GM23338 (cell line): ENCODE measurements around the gene CHI3L1. TPM values are rescaled to one million over a fixed set of nuclear protein-coding genes. Genes with fewer than 3 reads are reported as not detected.

Source experiments
- ATAC-seq: fragments of 200-7000 bp; cut with Tn5 transposase; 3 replicates; pipeline ENCODE4 v1.9.1; 2020
- DNase-seq: peaks from one replicate; pipeline ENCODE4 v3.0.0-alpha.2; 2015; ENCODE audit warnings: low spot score
- H2AFZ ChIP-seq: fragments of 200-600 bp; sonication (generic); 2 replicates; pipeline ENCODE4 v1.8.0; 2016; ENCODE audit warnings: antibody characterized with exemption, mild to moderate bottlenecking, moderate library complexity
- H3F3A ChIP-seq: fragments of 200-600 bp; sonication (generic); replicated peaks from 2 replicates; pipeline ENCODE4 v1.8.0; 2017; ENCODE audit warnings: antibody characterized with exemption, mixed run types, low read depth
- H3K27ac ChIP-seq: fragments of 200-600 bp; sonication (generic); 2 replicates; pipeline ENCODE4 v1.6.1; 2016; ENCODE audit warnings: low read depth
- H3K27me3 ChIP-seq: fragments of 200-600 bp; sonication (generic); 2 replicates; pipeline ENCODE4 v1.8.0; 2016; ENCODE audit warnings: mild to moderate bottlenecking, mixed run types, moderate library complexity; ENCODE audit not compliant: insufficient read depth
- H3K36me3 ChIP-seq: fragments of 200-600 bp; sonication (generic); 2 replicates; pipeline ENCODE4 v1.8.0; 2016; ENCODE audit warnings: mild to moderate bottlenecking; ENCODE audit not compliant: insufficient read depth
- H3K4me1 ChIP-seq: fragments of 200-600 bp; sonication (generic); 2 replicates; pipeline ENCODE4 v1.8.0; 2016; ENCODE audit warnings: mild to moderate bottlenecking, moderate library complexity; ENCODE audit not compliant: insufficient read depth
- H3K4me2 ChIP-seq: fragments of 200-600 bp; sonication (generic); 2 replicates; pipeline ENCODE4 v1.7.1; 2017; ENCODE audit warnings: mixed run types
- H3K4me3 ChIP-seq: fragments of 200-600 bp; sonication (generic); 2 replicates; pipeline ENCODE4 v1.6.1; 2016; ENCODE audit warnings: mixed run types
- H3K79me2 ChIP-seq: fragments of 200-600 bp; sonication (generic); replicated peaks from 2 replicates; pipeline ENCODE4 v1.8.0; 2017; ENCODE audit warnings: mild to moderate bottlenecking; ENCODE audit not compliant: insufficient read depth
- H3K9me2 ChIP-seq: fragments of 200-600 bp; sonication (generic); 2 replicates; pipeline ENCODE4 v1.8.0; 2017; ENCODE audit not compliant: insufficient read depth
- H4K20me1 ChIP-seq: fragments of 200-600 bp; sonication (generic); replicated peaks from 2 replicates; pipeline ENCODE4 v1.8.0; 2017; ENCODE audit warnings: mild to moderate bottlenecking; ENCODE audit not compliant: insufficient read depth
- H3K27ac Mint-ChIP-seq: 2 replicates; pipeline ENCODE4 v1.8.0; 2020; ENCODE audit warnings: inconsistent platforms, mild to moderate bottlenecking, moderate library complexity, mixed read lengths
- H3K27me3 Mint-ChIP-seq: 3 replicates; pipeline ENCODE4 v1.8.0; 2022; ENCODE audit warnings: low read depth, mild to moderate bottlenecking, moderate library complexity, mixed read lengths, inconsistent platforms; ENCODE audit not compliant: insufficient read depth, poor library complexity
- H3K36me3 Mint-ChIP-seq: 3 replicates; pipeline ENCODE4 v1.8.0; 2021; ENCODE audit warnings: low read depth, mild to moderate bottlenecking, inconsistent platforms, moderate library complexity, mixed read lengths
- H3K4me1 Mint-ChIP-seq: 3 replicates; pipeline ENCODE4 v1.8.0; 2020; ENCODE audit warnings: mild to moderate bottlenecking, inconsistent platforms, mixed read lengths
- H3K4me3 Mint-ChIP-seq: 3 replicates; pipeline ENCODE4 v1.8.0; 2021; ENCODE audit warnings: moderate library complexity, mild to moderate bottlenecking, inconsistent platforms, mixed read lengths
- H3K9me3 Mint-ChIP-seq: 3 replicates; pipeline ENCODE4 v1.8.0; 2020; ENCODE audit warnings: moderate library complexity, mild to moderate bottlenecking, inconsistent platforms, mixed read lengths
- ETS1 ChIP-seq: IDR thresholded peaks from 2 replicates; pipeline ENCODE4 v1.6.1; 2016; ENCODE audit warnings: antibody characterized with exemption
- EZH2phosphoT487 ChIP-seq: fragments of 200-600 bp; sonication (generic); IDR thresholded peaks from one replicate; pipeline ENCODE4 v1.8.1; 2018; ENCODE audit warnings: antibody characterized with exemption; ENCODE audit not compliant: unreplicated experiment
- JUNB ChIP-seq: IDR thresholded peaks from one replicate; pipeline ENCODE4 v1.6.1; 2016; ENCODE audit warnings: antibody characterized with exemption; ENCODE audit not compliant: unreplicated experiment
- STAT1 ChIP-seq: IDR thresholded peaks from one replicate; pipeline ENCODE4 v1.6.1; 2016; ENCODE audit warnings: antibody characterized with exemption; ENCODE audit not compliant: unreplicated experiment
- ZNF114 ChIP-seq: fragments of 250-450 bp; sonication (Bioruptor Pico); IDR thresholded peaks from 2 replicates; pipeline ENCODE4 v1.5.0; 2020; ENCODE audit warnings: mild to moderate bottlenecking, moderate library complexity
- ZNF331 ChIP-seq: fragments of 250-450 bp; sonication (Bioruptor Pico); IDR thresholded peaks from 2 replicates; pipeline ENCODE4 v1.5.0; 2020; ENCODE audit warnings: low read depth, mild to moderate bottlenecking, moderate library complexity
- polyA plus RNA-seq: library from polyadenylated mRNA; unstranded; fragments of >200 nt; fragmentation: Nextera tagmentation; extraction: Ambion mirVana; gene quantifications from 2 replicates; pipeline ENCODE4 v1.2.1, GENCODE V29; 2016
- total RNA-seq: library from RNA; depleted of rRNA; stranded (reverse); fragments of >200 nt; shearing (Covaris generic); gene quantifications from 2 replicates; pipeline ENCODE4 v1.2.3, GENCODE V29; 2014
- TF ChIP-seq, protein P1 (sequence below): IDR thresholded peaks from one replicate; pipeline ENCODE4 v1.6.1; 2018; ENCODE audit warnings: antibody characterized with exemption; ENCODE audit not compliant: unreplicated experiment
- TF ChIP-seq, protein P2 (sequence below): fragments of 250-450 bp; sonication (Bioruptor Pico); IDR thresholded peaks from 2 replicates; pipeline ENCODE4 v1.5.0; 2020; ENCODE audit warnings: mild to moderate bottlenecking, moderate library complexity

The CHI3L1 gene
- total and polyA plus RNA-seq, 2 experiments from 2014 or later, result 0.76 TPM; not detected in 1

DNA sequence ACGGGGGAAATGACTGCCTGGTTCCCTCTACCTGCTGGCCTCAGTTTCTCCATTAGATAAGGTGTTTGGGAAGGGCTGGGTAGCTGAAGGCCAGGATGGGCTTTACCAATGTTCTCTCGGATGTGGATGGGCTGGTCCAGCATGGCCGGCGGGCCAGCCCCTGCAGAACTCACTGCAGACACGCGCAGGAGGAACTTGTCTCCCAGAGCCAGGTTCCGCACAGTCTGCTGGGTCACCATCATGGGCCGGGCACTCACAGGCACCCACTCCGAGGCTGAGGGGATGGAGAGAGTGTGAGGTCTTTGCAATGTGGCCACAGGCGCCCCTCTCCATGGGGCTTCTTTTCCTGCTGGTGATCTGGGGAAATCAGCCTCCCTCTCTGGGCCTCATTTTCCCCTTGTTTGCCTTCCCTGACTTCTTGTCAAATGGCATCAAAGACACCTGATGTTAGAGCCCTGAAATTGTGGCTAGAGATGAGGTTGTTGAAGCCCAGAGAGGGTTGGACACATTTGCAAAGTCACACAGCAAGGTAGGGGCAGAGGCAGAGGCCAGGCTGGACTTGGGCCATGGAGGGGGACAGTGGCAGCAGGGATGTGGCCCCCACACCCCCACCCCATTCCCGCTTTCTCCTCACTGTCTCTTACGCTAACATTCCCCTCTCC lies 12.0 kb downstream of the CHI3L1 start:
- H4K20me1 ChIP-seq, result no peaks in the 10 kb centered on the region
- H3K4me3 ChIP-seq, result no peak overlapping the region
- H3K36me3 ChIP-seq, result no peaks in the 10 kb centered on the region
- no peak overlapping the region for H3K4me2 ChIP-seq
- no peaks in the 10 kb centered on the region for H3F3A ChIP-seq
- no peaks in the 10 kb centered on the region for H3K79me2 ChIP-seq
- H3K4me3 Mint-ChIP-seq, result no peak overlapping the region
- no peak for DNase-seq
- no peak overlapping the region for H3K27ac Mint-ChIP-seq
- no peaks in the 10 kb centered on the region for H3K36me3 Mint-ChIP-seq
- H3K27me3 ChIP-seq, result no peaks in the 10 kb centered on the region
- no peak for TF ChIP-seq ZNF331 (CRISPR knock-in tag)
- no peak for TF ChIP-seq STAT1
- H3K27me3 Mint-ChIP-seq, result peaks cover 17% of the 10 kb centered on the region
- no peak overlapping the region for H3K27ac ChIP-seq
- H3K4me1 Mint-ChIP-seq, result peaks cover 17% of the 10 kb centered on the region
- no peaks in the 10 kb centered on the region for H3K9me3 Mint-ChIP-seq
- no peaks in the 10 kb centered on the region; the same call in 1 of the 2 replicates for H3K4me1 ChIP-seq
- ATAC-seq, result no peak
- H3K9me2 ChIP-seq, result no peaks in the 10 kb centered on the region
- no peak overlapping the region for H2AFZ ChIP-seq

DNA sequence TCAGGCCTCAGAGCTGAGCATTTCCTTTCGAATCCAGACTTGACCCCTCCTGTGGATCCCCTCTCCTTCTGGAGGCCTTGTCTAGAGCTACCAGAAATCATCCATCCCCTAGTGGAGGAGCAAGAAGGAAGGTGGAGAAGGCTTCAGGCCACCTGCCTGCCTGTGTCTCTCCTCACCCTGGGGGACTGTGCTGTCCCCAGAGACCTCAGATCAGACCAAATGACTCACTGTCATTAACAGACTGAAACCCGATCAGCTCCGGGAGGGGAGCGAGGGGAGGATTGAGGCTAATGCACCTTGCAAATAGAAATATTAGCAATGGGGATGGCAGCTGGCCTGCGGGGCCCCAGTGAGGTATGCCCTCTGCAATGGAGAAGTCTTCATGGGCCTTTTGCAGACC lies 12.9 kb downstream of the CHI3L1 start:
- H3K27me3 ChIP-seq, result no peaks in the 10 kb centered on the region
- H3K79me2 ChIP-seq, result no peaks in the 10 kb centered on the region
- no peaks in the 10 kb centered on the region for H3K9me2 ChIP-seq
- Mint-ChIP-seq H3K9me3 (no peaks in the 10 kb centered on the region), H3K36me3 (no peaks in the 10 kb centered on the region), H3K4me1 (peaks cover 13% of the 10 kb centered on the region), H3K27ac (no peak overlapping the region), H3K27me3 (peaks cover 16% of the 10 kb centered on the region), H3K4me3 (no peak overlapping the region)
- H2AFZ ChIP-seq, result no peak overlapping the region
- no peaks in the 10 kb centered on the region for H4K20me1 ChIP-seq
- no peak overlapping the region for H3K4me2 ChIP-seq
- no peak overlapping the region for H3K27ac ChIP-seq
- no peaks in the 10 kb centered on the region; the same call in 1 of the 2 replicates for H3K4me1 ChIP-seq
- DNase-seq (no peak), ATAC-seq (no peak)
- no peaks in the 10 kb centered on the region for H3K36me3 ChIP-seq
- no peaks in the 10 kb centered on the region for H3F3A ChIP-seq
- no peak overlapping the region for H3K4me3 ChIP-seq
- TF ChIP-seq ETS1, result no peak
- TF ChIP-seq, protein P1, sequence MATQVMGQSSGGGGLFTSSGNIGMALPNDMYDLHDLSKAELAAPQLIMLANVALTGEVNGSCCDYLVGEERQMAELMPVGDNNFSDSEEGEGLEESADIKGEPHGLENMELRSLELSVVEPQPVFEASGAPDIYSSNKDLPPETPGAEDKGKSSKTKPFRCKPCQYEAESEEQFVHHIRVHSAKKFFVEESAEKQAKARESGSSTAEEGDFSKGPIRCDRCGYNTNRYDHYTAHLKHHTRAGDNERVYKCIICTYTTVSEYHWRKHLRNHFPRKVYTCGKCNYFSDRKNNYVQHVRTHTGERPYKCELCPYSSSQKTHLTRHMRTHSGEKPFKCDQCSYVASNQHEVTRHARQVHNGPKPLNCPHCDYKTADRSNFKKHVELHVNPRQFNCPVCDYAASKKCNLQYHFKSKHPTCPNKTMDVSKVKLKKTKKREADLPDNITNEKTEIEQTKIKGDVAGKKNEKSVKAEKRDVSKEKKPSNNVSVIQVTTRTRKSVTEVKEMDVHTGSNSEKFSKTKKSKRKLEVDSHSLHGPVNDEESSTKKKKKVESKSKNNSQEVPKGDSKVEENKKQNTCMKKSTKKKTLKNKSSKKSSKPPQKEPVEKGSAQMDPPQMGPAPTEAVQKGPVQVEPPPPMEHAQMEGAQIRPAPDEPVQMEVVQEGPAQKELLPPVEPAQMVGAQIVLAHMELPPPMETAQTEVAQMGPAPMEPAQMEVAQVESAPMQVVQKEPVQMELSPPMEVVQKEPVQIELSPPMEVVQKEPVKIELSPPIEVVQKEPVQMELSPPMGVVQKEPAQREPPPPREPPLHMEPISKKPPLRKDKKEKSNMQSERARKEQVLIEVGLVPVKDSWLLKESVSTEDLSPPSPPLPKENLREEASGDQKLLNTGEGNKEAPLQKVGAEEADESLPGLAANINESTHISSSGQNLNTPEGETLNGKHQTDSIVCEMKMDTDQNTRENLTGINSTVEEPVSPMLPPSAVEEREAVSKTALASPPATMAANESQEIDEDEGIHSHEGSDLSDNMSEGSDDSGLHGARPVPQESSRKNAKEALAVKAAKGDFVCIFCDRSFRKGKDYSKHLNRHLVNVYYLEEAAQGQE, result no peak
- no peak for TF ChIP-seq ZNF114
- TF ChIP-seq EZH2phosphoT487, result no peak
- TF ChIP-seq, protein P2, sequence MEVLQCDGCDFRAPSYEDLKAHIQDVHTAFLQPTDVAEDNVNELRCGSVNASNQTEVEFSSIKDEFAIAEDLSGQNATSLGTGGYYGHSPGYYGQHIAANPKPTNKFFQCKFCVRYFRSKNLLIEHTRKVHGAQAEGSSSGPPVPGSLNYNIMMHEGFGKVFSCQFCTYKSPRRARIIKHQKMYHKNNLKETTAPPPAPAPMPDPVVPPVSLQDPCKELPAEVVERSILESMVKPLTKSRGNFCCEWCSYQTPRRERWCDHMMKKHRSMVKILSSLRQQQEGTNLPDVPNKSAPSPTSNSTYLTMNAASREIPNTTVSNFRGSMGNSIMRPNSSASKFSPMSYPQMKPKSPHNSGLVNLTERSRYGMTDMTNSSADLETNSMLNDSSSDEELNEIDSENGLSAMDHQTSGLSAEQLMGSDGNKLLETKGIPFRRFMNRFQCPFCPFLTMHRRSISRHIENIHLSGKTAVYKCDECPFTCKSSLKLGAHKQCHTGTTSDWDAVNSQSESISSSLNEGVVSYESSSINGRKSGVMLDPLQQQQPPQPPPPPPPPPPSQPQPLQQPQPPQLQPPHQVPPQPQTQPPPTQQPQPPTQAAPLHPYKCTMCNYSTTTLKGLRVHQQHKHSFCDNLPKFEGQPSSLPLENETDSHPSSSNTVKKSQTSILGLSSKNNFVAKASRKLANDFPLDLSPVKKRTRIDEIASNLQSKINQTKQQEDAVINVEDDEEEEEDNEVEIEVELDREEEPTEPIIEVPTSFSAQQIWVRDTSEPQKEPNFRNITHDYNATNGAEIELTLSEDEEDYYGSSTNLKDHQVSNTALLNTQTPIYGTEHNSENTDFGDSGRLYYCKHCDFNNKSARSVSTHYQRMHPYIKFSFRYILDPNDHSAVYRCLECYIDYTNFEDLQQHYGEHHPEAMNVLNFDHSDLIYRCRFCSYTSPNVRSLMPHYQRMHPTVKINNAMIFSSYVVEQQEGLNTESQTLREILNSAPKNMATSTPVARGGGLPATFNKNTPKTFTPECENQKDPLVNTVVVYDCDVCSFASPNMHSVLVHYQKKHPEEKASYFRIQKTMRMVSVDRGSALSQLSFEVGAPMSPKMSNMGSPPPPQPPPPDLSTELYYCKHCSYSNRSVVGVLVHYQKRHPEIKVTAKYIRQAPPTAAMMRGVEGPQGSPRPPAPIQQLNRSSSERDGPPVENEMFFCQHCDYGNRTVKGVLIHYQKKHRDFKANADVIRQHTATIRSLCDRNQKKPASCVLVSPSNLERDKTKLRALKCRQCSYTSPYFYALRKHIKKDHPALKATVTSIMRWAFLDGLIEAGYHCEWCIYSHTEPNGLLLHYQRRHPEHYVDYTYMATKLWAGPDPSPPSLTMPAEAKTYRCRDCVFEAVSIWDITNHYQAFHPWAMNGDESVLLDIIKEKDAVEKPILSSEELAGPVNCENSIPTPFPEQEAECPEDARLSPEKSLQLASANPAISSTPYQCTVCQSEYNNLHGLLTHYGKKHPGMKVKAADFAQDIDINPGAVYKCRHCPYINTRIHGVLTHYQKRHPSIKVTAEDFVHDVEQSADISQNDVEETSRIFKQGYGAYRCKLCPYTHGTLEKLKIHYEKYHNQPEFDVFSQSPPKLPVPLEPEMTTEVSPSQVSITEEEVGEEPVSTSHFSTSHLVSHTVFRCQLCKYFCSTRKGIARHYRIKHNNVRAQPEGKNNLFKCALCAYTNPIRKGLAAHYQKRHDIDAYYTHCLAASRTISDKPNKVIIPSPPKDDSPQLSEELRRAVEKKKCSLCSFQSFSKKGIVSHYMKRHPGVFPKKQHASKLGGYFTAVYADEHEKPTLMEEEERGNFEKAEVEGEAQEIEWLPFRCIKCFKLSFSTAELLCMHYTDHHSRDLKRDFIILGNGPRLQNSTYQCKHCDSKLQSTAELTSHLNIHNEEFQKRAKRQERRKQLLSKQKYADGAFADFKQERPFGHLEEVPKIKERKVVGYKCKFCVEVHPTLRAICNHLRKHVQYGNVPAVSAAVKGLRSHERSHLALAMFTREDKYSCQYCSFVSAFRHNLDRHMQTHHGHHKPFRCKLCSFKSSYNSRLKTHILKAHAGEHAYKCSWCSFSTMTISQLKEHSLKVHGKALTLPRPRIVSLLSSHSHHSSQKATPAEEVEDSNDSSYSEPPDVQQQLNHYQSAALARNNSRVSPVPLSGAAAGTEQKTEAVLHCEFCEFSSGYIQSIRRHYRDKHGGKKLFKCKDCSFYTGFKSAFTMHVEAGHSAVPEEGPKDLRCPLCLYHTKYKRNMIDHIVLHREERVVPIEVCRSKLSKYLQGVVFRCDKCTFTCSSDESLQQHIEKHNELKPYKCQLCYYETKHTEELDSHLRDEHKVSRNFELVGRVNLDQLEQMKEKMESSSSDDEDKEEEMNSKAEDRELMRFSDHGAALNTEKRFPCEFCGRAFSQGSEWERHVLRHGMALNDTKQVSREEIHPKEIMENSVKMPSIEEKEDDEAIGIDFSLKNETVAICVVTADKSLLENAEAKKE, result no peak
- no peak for TF ChIP-seq JUNB
